HCT116 (cell line): ENCODE measurements around the gene GADD45A. TPM values are rescaled to one million over a fixed set of nuclear protein-coding genes. Genes with fewer than 3 reads are reported as not detected.

Experiments used
- ATAC-seq: fragments of 200-7000 bp; cut with Tn5 transposase; 2 replicates; pipeline ENCODE4 v1.9.1; 2020; ENCODE audit warnings: mild to moderate bottlenecking, moderate library complexity
- BruUV-seq: library from RNA; stranded (reverse); fragments of 400-500 nt; replicated peaks from 2 replicates; lab custom pipeline; 2021; lab: Mats Ljungman, UMichigan
- CTCF ChIA-PET: fragments of 300-600 bp; sonication (Branson Sonifier 250); formaldehyde crosslinking; loops from one replicate; lab custom pipeline; 2021; ENCODE audit warnings: antibody characterized with exemption; lab: Charles Lee
- POLR2A ChIA-PET: fragments of 300-600, 350-600 bp; sonication (Branson Sonifier 250); formaldehyde crosslinking; loops from one replicate; lab custom pipeline; 2021; ENCODE audit warnings: antibody characterized with exemption; lab: Charles Lee
- RAD21 ChIA-PET, 2 experiments: fragments of 300-600 bp; sonication (Branson Sonifier 250); formaldehyde crosslinking; loops; one replicate each; lab custom pipeline; 2023; ENCODE audit warnings: low total read pairs in 2 of 2; ENCODE audit not compliant: uncharacterized antibody in 2 of 2, unreplicated experiment in 2 of 2, low non-redundant PET in 1 of 2; lab: Charles Lee
- DNase-seq: peaks from one replicate; pipeline ENCODE4 v3.0.0-alpha.2; 2010; ENCODE audit warnings: low read depth, low spot score
- H2AFZ ChIP-seq: fragments of 200-600 bp; shearing (Covaris generic), sonication (generic); 2 replicates; pipeline ENCODE4 v1.6.1; 2017; ENCODE audit warnings: low read depth, mixed run types, mixed read lengths, antibody characterized with exemption, low read length; ENCODE audit not compliant: poor library complexity, severe bottlenecking
- H3K27ac ChIP-seq: 2 replicates; pipeline ENCODE4 v1.5.1; 2012; ENCODE audit warnings: low read depth, low read length
- H3K27me3 ChIP-seq: fragments of 200-600 bp; sonication (generic); 2 replicates; pipeline ENCODE4 v1.6.1; 2016; ENCODE audit warnings: mixed run types, low read length, mixed read lengths; ENCODE audit not compliant: insufficient read depth
- H3K36me3 ChIP-seq, 2 experiments: fragments of 200-500 bp in 1 of 2; fragments of 200-600 bp in 1 of 2; sonication (Bioruptor generic) in 1 of 2; sonication (generic) in 1 of 2; 2 replicates each; pipeline versions ENCODE4 v1.5.1 to v1.6.1; 2014 to 2016; ENCODE audit warnings: low read length in 2 of 2, inconsistent platforms in 1 of 2, mixed read lengths in 1 of 2, mixed run types in 1 of 2; ENCODE audit not compliant: insufficient read depth in 2 of 2, control insufficient read depth in 1 of 2
- H3K4me1 ChIP-seq, 2 experiments: fragments of 200-600 bp in 1 of 2; sonication (generic) in 1 of 2; 2 replicates each; pipeline versions ENCODE4 v1.5.1 to v1.6.1; 2012 to 2017; ENCODE audit warnings: low read length in 2 of 2, inconsistent platforms in 1 of 2, mild to moderate bottlenecking in 1 of 2, mixed read lengths in 1 of 2, mixed run types in 1 of 2, moderate library complexity in 1 of 2; ENCODE audit not compliant: insufficient read depth in 2 of 2, control insufficient read depth in 1 of 2
- H3K4me2 ChIP-seq: fragments of 200-600 bp; sonication (generic); 2 replicates; pipeline ENCODE4 v1.6.1; 2017; ENCODE audit warnings: mixed run types, low read length, mixed read lengths
- H3K4me3 ChIP-seq, 2 experiments: fragments of 200-600 bp in 1 of 2; sonication (generic) in 1 of 2; replicated peaks in 1 of 2; 2 replicates each; pipeline ENCODE4 v1.5.1; 2011 to 2016; ENCODE audit warnings: low read length in 2 of 2, control low read depth in 1 of 2, low read depth in 1 of 2, mild to moderate bottlenecking in 1 of 2, mixed read lengths in 1 of 2, mixed run types in 1 of 2
- H3K79me2 ChIP-seq: fragments of 200-600 bp; sonication (generic); 2 replicates; pipeline ENCODE4 v1.6.1; 2017; ENCODE audit warnings: mild to moderate bottlenecking, mixed run types, low read length, moderate library complexity, mixed read lengths; ENCODE audit not compliant: insufficient read depth
- H3K9ac ChIP-seq: fragments of 200-600 bp; sonication (generic); 2 replicates; pipeline ENCODE4 v1.6.1; 2016; ENCODE audit warnings: low read length, mixed read lengths
- H3K9me2 ChIP-seq: fragments of 200-600 bp; sonication (generic), shearing (Covaris generic); 2 replicates; pipeline ENCODE4 v1.6.1; 2017; ENCODE audit warnings: mixed run types, mild to moderate bottlenecking, moderate library complexity; ENCODE audit not compliant: insufficient read depth
- H3K9me3 ChIP-seq, 2 experiments: fragments of 200-500 bp in 1 of 2; fragments of 200-600 bp in 1 of 2; sonication (Bioruptor generic) in 1 of 2; sonication (generic) in 1 of 2; 2 replicates each; pipeline ENCODE4 v1.6.1; 2014 to 2017; ENCODE audit warnings: low read length in 2 of 2, mixed read lengths in 2 of 2, inconsistent platforms in 1 of 2, low read depth in 1 of 2, mild to moderate bottlenecking in 1 of 2, mixed run types in 1 of 2, moderate library complexity in 1 of 2; ENCODE audit not compliant: control insufficient read depth in 1 of 2, insufficient read depth in 1 of 2
- H4K20me1 ChIP-seq: fragments of 200-600 bp; sonication (generic), shearing (Covaris generic); 2 replicates; pipeline ENCODE4 v1.6.1; 2017; ENCODE audit warnings: mixed run types, mild to moderate bottlenecking, moderate library complexity; ENCODE audit not compliant: insufficient read depth
- CTCF ChIP-seq, 3 experiments: fragments of 200-600 bp in 1 of 3; sonication (generic) in 1 of 3; IDR thresholded peaks in 2 of 3; conservative IDR thresholded peaks in 1 of 3; 2 replicates each; pipeline ENCODE4 v1.5.1; 2012 to 2017; ENCODE audit warnings: low read depth in 2 of 3, low read length in 2 of 3, antibody characterized with exemption in 1 of 3, borderline replicate concordance in 1 of 3, control low read depth in 1 of 3, mild to moderate bottlenecking in 1 of 3, mixed read lengths in 1 of 3, mixed run types in 1 of 3, moderate library complexity in 1 of 3; ENCODE audit not compliant: insufficient read depth in 1 of 3
- FOSL1 ChIP-seq: IDR thresholded peaks from 2 replicates; pipeline ENCODE4 v1.6.1; 2012; ENCODE audit warnings: low read depth
- POLR2A ChIP-seq: IDR thresholded peaks from 2 replicates; pipeline ENCODE4 v1.7.0; 2011; ENCODE audit warnings: borderline replicate concordance; ENCODE audit not compliant: insufficient read depth, insufficient read length; ENCODE audit errors: extremely low read depth
- POLR2AphosphoS5 ChIP-seq: IDR thresholded peaks from 2 replicates; pipeline ENCODE4 v1.6.1; 2011; ENCODE audit warnings: mild to moderate bottlenecking, low read depth, low read length, moderate library complexity
- RAD21 ChIP-seq: IDR thresholded peaks from 2 replicates; pipeline ENCODE4 v1.6.1; 2012; ENCODE audit warnings: low read depth, mild to moderate bottlenecking
- REST ChIP-seq: IDR thresholded peaks from 2 replicates; pipeline ENCODE4 v1.6.1; 2012; ENCODE audit warnings: low read depth
- SP1 ChIP-seq: IDR thresholded peaks from 2 replicates; pipeline ENCODE4 v1.6.1; 2012; ENCODE audit warnings: low read depth
- TCF7L2 ChIP-seq: IDR thresholded peaks from 2 replicates; pipeline ENCODE4 v1.7.0; 2011; ENCODE audit warnings: borderline replicate concordance, inconsistent platforms; ENCODE audit not compliant: insufficient read depth, insufficient read length; ENCODE audit errors: extremely low read depth
- ZNF274 ChIP-seq: fragments of 200-500 bp; sonication (Bioruptor generic); IDR thresholded peaks from 2 replicates; pipeline ENCODE4 v1.6.1; 2014; ENCODE audit warnings: mild to moderate bottlenecking, low read depth, low read length, inconsistent platforms
- intact Hi-C: fragments of 100-400 bp; cut with micrococcal nuclease; formaldehyde crosslinking; loops from 2 replicates; pipeline ENCODE4 v1.10.0; 2022
- total RNA-seq: library from RNA; stranded (reverse); gene quantifications from one replicate; pipeline ENCODE4 v1.2.1, GENCODE V29; 2021; ENCODE audit not compliant: unreplicated experiment

GADD45A gene
- total RNA-seq, 1 experiment from 2014 or later: 105 TPM

- no peaks in the 10 kb centered on the region for H3K9me3 ChIP-seq
- H4K20me1 ChIP-seq: no peaks in the 10 kb centered on the region
- H3K4me2 ChIP-seq: peak overlapping the region; percentile 74; the same call in 1 of the 2 replicates
- intact Hi-C loops: no loop called here
- H3K36me3 ChIP-seq: no peaks in the 10 kb centered on the region
- no peak for TF ChIP-seq SP1
- TF ChIP-seq CTCF (IDR thresholded peaks at IDR 0.05 in 2 of 3, conservative IDR thresholded peaks at IDR 0.05 in 1 of 3; ENCODE audit: borderline replicate concordance in 1 of 3, insufficient read depth in 1 of 3, low read depth in 2 of 3, low read length in 2 of 3): no peak
- no peak for TF ChIP-seq POLR2A
- no peak for TF ChIP-seq POLR2AphosphoS5
- TF ChIP-seq TCF7L2: no peak
- no peak for TF ChIP-seq RAD21
- TF ChIP-seq REST: no peak
- TF ChIP-seq ZNF274: no peak
- no peak for TF ChIP-seq FOSL1
- H2AFZ ChIP-seq: no peak overlapping the region
- POLR2A ChIA-PET: no interaction called here
- CTCF ChIA-PET: no interaction called here
- no peak for ATAC-seq
- H3K4me3 ChIP-seq: no peak overlapping the region
- no peak for DNase-seq
- no TSS peak for BruUV-seq
- RAD21 ChIA-PET: no interaction called here
- H3K9me2 ChIP-seq: no peaks in the 10 kb centered on the region
- no peak overlapping the region for H3K9ac ChIP-seq
- H3K27me3 ChIP-seq: no peaks in the 10 kb centered on the region
- H3K4me1 ChIP-seq: peaks cover 16 to 30% of the 10 kb centered on the region in 2 experiments
- H3K27ac ChIP-seq: no peak overlapping the region; the same call in 1 of the 2 replicates
- no peaks in the 10 kb centered on the region for H3K79me2 ChIP-seq
Observed at GRCh38 chr1:67735206-67735605, 50.2 kb downstream of the GADD45A start.
